Non-pigmented ciliary epithelial cell (primary cell): ENCODE data around the gene PTTG1.
A peak's percentile ranks its signal among the peaks of the same experiment; 100 is the strongest.

Source experiments
- DNase-seq: peaks from one replicate; pipeline ENCODE4 v3.0.0-alpha.2; 2010; ENCODE audit warnings: low read depth

The PTTG1 gene

DNA sequence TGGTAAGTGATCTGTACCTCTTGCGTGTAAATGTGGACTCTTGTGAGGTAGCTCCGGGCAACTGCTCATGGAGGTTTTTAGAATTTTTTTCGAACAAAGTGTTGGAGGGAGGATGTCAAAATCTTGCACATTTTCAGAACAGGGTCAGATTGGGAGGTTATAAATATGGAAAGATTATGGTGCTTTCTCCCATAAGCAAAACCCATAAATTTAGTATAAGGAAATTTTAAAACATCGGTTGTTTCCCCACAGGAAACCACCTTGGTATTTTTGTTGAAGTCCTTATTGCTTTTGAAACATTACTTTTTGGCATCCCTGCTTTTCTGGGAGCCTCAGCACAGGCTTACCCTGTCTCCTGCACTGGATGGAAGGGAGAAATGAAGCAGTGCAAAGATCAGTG lies 33.9 kb downstream of the PTTG1 start:
- DNase-seq: no peak

- no peak for DNase-seq
Observed at GRCh38 chr5:160456480-160457177, 35.0 kb downstream of the PTTG1 start.

GRCh38 chr5:160457252-160457651 lies 35.6 kb downstream of the PTTG1 start:
- DNase-seq: no peak

- DNase-seq: no peak
Observed at GRCh38 chr5:160458806-160459800, 37.4 kb downstream of the PTTG1 start.

DNA sequence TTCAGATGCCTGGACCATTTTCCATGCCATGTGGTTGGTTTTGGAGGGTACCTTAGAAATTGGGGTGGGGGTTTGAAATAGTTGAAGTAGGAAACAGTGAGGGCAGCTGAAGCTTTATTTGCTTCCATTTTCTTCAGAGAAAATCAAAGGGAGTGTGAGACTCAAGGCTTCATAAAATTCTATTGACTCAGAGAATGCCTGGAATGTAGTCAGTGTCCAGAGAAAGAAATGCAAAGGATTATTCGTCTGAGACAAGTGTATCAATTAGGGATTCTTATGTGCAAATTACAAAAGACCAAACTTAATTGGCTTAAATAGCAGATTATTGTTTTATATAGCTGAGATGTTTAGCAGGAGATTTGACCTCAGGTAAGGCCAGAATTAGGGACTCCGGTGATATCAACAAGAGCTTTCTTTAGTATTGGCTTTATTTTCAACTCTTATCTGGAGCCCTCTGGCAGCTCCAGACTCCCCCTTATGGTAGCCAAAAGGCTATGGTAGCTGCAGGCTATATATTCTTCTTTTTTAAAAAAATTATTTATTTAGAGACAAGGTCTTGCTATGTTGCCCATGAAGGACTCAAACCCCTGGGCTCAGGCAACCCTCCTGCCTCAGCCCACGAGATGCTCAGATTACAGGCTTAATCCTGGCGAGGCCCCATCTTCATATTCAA lies 38.9 kb downstream of the PTTG1 start:
- DNase-seq: no peak

- DNase-seq: no peak
Observed at GRCh38 chr5:160461378-160461777, 39.7 kb downstream of the PTTG1 start.

- no peak for DNase-seq
Observed at GRCh38 chr5:160462167-160462566, 40.5 kb downstream of the PTTG1 start.

DNA sequence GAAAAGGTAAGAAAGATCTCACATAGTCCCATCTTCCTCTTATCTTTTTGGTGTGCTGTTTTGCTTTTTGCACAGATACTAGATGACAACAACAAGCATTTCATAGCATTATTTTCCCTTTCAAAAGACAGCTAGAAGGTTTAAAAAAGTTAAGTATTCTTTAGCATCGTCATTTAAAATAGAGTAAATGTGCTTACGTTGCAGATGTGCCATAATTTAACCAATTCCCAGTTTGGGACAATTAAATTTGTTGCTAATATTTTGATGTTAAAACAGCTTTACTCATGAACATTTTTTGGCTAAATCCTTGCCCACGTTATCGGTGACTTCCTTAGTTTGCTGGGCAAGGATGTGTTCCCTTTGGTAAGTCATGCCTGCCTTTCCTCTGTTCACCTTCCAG lies 41.6 kb downstream of the PTTG1 start:
- no peak for DNase-seq

- DNase-seq: peak; percentile 78
Observed at GRCh38 chr5:160463740-160464465, 42.2 kb downstream of the PTTG1 start.

GRCh38 chr5:160464466-160464797 lies 42.8 kb downstream of the PTTG1 start:
- DNase-seq: no peak

DNA sequence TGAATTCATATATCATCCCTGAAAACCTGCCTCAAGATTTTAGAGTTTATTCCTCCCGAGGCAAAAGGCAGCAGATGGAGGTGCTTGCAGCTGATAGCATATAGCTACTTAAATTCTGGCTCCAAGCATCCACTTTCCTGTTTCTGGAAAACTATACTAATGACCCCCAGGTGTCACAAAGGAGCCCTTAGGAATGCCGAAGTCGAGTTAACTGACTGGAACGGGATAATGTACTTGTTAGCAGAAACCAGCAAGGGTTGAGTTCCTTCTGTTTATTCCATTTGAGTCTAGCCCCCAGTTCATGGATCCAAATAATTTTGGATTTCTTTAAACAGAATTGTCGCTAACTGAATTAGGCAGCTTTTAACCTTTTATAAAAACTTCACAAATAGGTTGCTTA lies 44.5 kb downstream of the PTTG1 start:
- no peak for DNase-seq

GRCh38 chr5:160466889-160467554 lies 45.4 kb downstream of the PTTG1 start:
- DNase-seq: no peak

DNA sequence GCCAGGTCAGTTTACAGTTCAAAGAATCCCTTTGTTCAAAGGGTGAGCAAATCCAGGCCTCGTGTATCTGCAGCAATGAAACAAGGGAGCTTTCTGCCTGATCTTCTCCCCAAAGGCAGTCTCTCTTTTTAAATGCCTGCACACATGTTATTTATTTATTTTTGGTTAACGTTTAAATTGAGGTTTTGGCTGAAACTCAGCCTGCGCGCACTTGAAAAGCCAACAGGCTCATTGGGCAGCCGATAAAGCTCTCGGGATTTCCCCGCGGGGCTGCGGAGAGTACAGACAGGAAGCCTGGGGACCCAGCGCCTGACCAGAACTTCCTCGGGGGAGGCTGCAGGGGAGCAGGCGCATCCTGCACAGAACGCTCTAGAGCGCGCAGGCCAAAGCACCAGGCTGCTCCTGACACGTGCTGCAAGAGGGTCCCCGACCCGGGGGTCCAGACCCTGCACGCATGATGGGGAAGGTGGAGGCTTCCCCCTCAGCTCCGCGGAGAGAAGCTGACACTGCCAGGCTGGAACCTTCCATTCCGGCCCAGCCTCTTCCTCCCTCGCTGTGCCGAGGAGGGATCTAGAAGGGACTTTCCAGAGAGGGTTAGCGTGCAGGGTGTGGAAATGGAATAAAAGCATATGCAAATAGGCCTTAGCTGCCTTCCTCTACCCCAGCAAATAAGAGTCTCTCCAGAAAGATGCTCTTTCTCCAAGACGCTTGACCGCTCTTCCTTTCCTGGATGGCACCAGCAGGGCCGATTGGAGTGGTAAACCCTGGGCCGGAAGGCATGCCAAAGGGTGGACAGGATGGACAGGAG lies 46.1 kb downstream of the PTTG1 start:
- no peak for DNase-seq

DNA sequence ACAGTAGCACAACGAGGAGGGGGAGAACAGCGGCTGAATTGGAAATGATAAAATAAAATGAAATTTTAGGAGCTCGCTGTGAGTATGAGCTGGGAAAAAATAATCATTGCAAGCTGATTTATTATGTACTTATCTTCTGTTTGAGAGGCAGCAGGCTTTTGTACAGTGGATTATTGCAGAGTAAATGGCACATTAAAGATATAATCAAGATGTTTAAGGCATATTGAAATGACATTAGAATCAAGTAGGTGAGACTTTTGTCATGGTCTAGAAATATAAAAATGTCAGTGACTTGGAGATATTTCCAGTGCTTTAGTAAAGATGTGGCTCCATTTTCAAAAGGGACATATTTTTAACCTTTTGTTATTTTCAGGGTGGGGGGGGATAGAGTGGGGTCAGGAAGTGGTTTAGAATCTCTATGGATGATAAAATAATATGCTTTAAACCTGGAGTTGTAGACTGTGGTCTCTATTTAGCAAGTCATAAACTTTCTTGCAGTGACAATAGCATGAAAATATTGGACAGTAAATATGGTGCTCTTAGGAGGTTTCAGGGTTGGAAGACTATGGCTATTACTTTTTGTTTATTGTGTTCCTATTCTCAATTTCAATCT lies 46.8 kb downstream of the PTTG1 start:
- DNase-seq: no peak

GRCh38 chr5:160469156-160470144 lies 47.8 kb downstream of the PTTG1 start:
- no peak for DNase-seq

GRCh38 chr5:160470437-160471361 lies 49.0 kb downstream of the PTTG1 start:
- no peak for DNase-seq

DNA sequence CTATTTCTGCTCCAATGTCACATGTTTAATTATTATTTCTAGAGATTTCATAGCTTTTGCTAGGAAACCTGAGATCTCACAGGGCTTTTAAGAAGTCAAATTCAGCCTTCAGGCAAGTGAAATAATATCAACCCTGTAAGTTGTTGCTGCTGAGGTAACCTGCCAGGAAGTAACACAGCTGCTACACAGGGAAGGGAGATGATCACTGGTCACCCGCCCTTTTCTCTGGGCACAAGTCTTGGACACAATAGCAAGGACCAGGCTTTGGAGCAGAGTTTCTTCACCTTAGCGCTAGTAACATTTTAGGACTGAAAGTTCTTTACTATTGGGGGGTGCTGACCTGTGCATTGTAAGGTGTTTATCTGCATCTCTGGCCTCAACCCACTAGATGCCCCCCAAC lies 50.1 kb downstream of the PTTG1 start:
- DNase-seq: no peak

- DNase-seq: no peak
Observed at GRCh38 chr5:160472482-160472881, 50.8 kb downstream of the PTTG1 start.
